ENCODE measurements around the gene CENPV.

CENPV gene

DNA sequence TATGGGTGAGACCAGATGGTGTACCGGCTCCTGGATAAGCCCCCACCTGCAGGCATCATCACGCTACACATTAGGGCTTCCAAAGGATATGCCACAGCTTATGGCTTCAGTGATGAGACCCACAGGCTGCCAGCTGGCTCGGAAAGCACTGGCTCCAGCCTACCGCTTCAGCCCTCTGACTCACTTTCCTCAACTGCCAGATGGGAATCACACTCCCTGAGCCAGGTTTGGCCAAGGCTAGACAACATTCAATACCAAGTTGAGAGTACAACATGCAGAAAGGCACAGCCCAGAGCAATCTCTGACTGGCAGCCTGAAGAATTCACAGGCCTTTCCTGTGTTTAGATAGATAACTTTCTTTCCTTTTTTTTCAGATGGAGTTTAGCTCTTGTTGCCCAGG, 10.3 kb downstream of the CENPV start:
- no peaks in the 10 kb centered on the region for H3K9me3 ChIP-seq (ENCODE audit: control insufficient read depth, insufficient read depth, low read length)
- H3K36me3 ChIP-seq (ENCODE audit: control insufficient read depth, low read length), result peaks cover 35% of the 10 kb centered on the region
- no peak overlapping the region for H3K4me2 ChIP-seq (ENCODE audit: low read length)
- H3K9me2 ChIP-seq (replicated peaks; ENCODE audit: control insufficient read depth, low read length), result no peaks in the 10 kb centered on the region
- no peak overlapping the region for H3K27ac ChIP-seq (ENCODE audit: low read depth, low read length)
- no peaks in the 10 kb centered on the region for H4K20me1 ChIP-seq (ENCODE audit: control insufficient read depth, insufficient read depth, low read depth, low read length)
- no peak for TF ChIP-seq EZH2phosphoT487 (IDR thresholded peaks at IDR 0.05; ENCODE audit: borderline replicate concordance, low read length)
- TF ChIP-seq CTCF (IDR thresholded peaks at IDR 0.05; ENCODE audit: low read depth, low read length, poor library complexity, severe bottlenecking), result no peak
- no peaks in the 10 kb centered on the region for H3K4me1 ChIP-seq (ENCODE audit: control insufficient read depth, low read length)
- H3F3A ChIP-seq (ENCODE audit: control insufficient read depth, insufficient read depth), result peaks cover 4% of the 10 kb centered on the region; the same call in 1 of the 2 replicates
- no peak overlapping the region for H3K4me3 ChIP-seq (ENCODE audit: low read length)
- H3K27me3 ChIP-seq (ENCODE audit: control insufficient read depth, low read length), result no peaks in the 10 kb centered on the region
- no peaks in the 10 kb centered on the region for H3K79me2 ChIP-seq (ENCODE audit: control insufficient read depth, low read length)

DNA sequence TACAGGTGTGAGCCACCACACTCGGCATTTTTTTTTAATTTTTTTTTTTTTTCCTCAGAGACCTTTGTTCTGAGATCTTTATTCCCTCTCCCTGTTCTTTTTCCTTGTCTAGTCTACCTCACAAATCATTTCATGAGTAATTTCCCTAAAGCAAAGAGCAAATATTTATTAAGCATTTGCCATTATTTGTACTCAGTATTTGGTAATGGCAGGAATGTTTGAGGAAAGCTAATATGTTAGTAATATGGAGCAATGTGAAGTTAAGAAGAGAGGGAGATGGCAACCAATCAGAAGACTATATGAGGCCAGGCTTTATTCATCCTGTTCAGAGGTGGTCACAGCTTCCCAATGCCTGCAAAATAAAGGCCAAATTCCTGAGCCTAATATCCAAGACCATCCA, 13.3 kb downstream of the CENPV start:
- no peak overlapping the region for H3K27ac ChIP-seq (ENCODE audit: low read depth, low read length)
- no peaks in the 10 kb centered on the region for H3K9me2 ChIP-seq (replicated peaks; ENCODE audit: control insufficient read depth, low read length)
- H3F3A ChIP-seq (ENCODE audit: control insufficient read depth, insufficient read depth), result peaks cover 4% of the 10 kb centered on the region; the same call in 1 of the 2 replicates
- no peaks in the 10 kb centered on the region for H3K79me2 ChIP-seq (ENCODE audit: control insufficient read depth, low read length)
- no peaks in the 10 kb centered on the region for H3K4me1 ChIP-seq (ENCODE audit: control insufficient read depth, low read length)
- H4K20me1 ChIP-seq (ENCODE audit: control insufficient read depth, insufficient read depth, low read depth, low read length), result no peaks in the 10 kb centered on the region
- peaks cover 16% of the 10 kb centered on the region for H3K36me3 ChIP-seq (ENCODE audit: control insufficient read depth, low read length)
- no peaks in the 10 kb centered on the region for H3K27me3 ChIP-seq (ENCODE audit: control insufficient read depth, low read length)
- no peak overlapping the region for H3K4me3 ChIP-seq (ENCODE audit: low read length)
- TF ChIP-seq CTCF (IDR thresholded peaks at IDR 0.05; ENCODE audit: low read depth, low read length, poor library complexity, severe bottlenecking) (no peak), EZH2phosphoT487 (IDR thresholded peaks at IDR 0.05; ENCODE audit: borderline replicate concordance, low read length) (no peak)
- H3K4me2 ChIP-seq (ENCODE audit: low read length), result no peak overlapping the region
- no peaks in the 10 kb centered on the region for H3K9me3 ChIP-seq (ENCODE audit: control insufficient read depth, insufficient read depth, low read length)

DNA sequence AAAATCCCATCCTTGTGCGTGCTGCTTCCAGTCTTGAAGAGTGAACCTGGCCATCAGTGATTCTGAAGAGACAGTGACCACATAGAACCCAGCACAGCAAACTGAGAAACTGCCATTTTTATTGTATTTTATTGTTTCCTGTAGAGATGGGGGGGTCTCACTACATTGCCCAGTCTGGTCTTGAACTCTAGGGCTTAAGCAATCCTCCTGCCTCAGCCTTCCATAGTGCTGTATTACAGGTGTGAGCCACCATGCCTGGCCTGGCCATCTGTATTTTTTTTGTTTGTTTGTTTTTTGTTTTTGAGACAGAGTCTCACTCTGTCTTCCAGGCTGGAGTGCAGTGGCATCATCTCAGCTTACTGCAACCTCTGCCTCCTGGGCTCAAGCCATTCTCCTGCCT, 13.9 kb downstream of the CENPV start:
- Histone ChIP-seq H3K4me2 (ENCODE audit: low read length) (no peak overlapping the region), H3K79me2 (ENCODE audit: control insufficient read depth, low read length) (no peaks in the 10 kb centered on the region), H3K36me3 (ENCODE audit: control insufficient read depth, low read length) (peaks cover 15% of the 10 kb centered on the region), H3K9me2 (replicated peaks; ENCODE audit: control insufficient read depth, low read length) (no peaks in the 10 kb centered on the region), H3K27me3 (ENCODE audit: control insufficient read depth, low read length) (no peaks in the 10 kb centered on the region), H3K4me1 (ENCODE audit: control insufficient read depth, low read length) (no peaks in the 10 kb centered on the region), H3K27ac (ENCODE audit: low read depth, low read length) (no peak overlapping the region), H4K20me1 (ENCODE audit: control insufficient read depth, insufficient read depth, low read depth, low read length) (no peaks in the 10 kb centered on the region), H3K4me3 (ENCODE audit: low read length) (no peak overlapping the region), H3K9me3 (ENCODE audit: control insufficient read depth, insufficient read depth, low read length) (no peaks in the 10 kb centered on the region), H3F3A (ENCODE audit: control insufficient read depth, insufficient read depth) (peaks cover 4% of the 10 kb centered on the region; the same call in 1 of the 2 replicates)
- no peak for TF ChIP-seq EZH2phosphoT487 (IDR thresholded peaks at IDR 0.05; ENCODE audit: borderline replicate concordance, low read length)
- TF ChIP-seq CTCF (IDR thresholded peaks at IDR 0.05; ENCODE audit: low read depth, low read length, poor library complexity, severe bottlenecking), result no peak
